GM12878 (cell line): ENCODE results near the gene PLCG2. TPM values are rescaled to one million over a fixed set of nuclear protein-coding genes. Genes with fewer than 3 reads are reported as not detected.

ENCODE experiments used
- ATAC-seq: fragments of 200-7000 bp; cut with Tn5 transposase; 3 replicates; pipeline ENCODE4 v1.9.1; 2020; ENCODE audit warnings: mild to moderate bottlenecking, moderate library complexity
- BruUV-seq: library from RNA; stranded (reverse); fragments of 400-500 nt; replicated peaks from 2 replicates; lab custom pipeline; 2021; lab: Mats Ljungman, UMichigan
- CTCF ChIA-PET: fragments of 300-600 bp; sonication (Branson Sonifier 250); formaldehyde crosslinking; extraction: SDS; loops from one replicate; lab custom pipeline; 2021; ENCODE audit warnings: inconsistent platforms; lab: Yijun Ruan, JAX
- POLR2A ChIA-PET: fragments of 350-600 bp; formaldehyde crosslinking; extraction: SDS; loops from one replicate; lab custom pipeline; 2021; ENCODE audit warnings: inconsistent platforms; lab: Charles Lee
- RAD21 ChIA-PET: fragments of 300-600 bp; sonication (Branson Sonifier 250); formaldehyde crosslinking; loops from one replicate; lab custom pipeline; 2023; ENCODE audit warnings: antibody characterized with exemption; ENCODE audit not compliant: unreplicated experiment; lab: Charles Lee
- SMC1A ChIA-PET: fragments of 300-600 bp; sonication (Branson Sonifier 250); formaldehyde crosslinking; loops from one replicate; lab custom pipeline; 2023; ENCODE audit not compliant: unreplicated experiment, uncharacterized antibody; lab: Charles Lee
- DNase-seq: peaks from one replicate; pipeline ENCODE4 v3.0.0-alpha.2; 2011; ENCODE audit warnings: low read depth, low spot score
- FAIRE-seq: peaks from 3 replicates; lab custom pipeline; 2011; peaks lifted over from hg19 to GRCh38; lab: Jason Lieb, UNC
- H2AFZ ChIP-seq: 2 replicates; pipeline ENCODE4 v1.6.0; 2011; ENCODE audit warnings: low read depth, low read length, control low read depth; ENCODE audit not compliant: control insufficient read depth
- H3K27ac ChIP-seq: 2 replicates; pipeline ENCODE4 v1.5.1; 2011; ENCODE audit warnings: control low read depth; ENCODE audit not compliant: control insufficient read depth, insufficient read depth
- H3K27me3 ChIP-seq, 2 experiments: replicated peaks in 1 of 2; 2 replicates each; pipeline versions ENCODE4 v1.6.0 to v1.6.1; 2011; ENCODE audit warnings: low read length in 1 of 2; ENCODE audit not compliant: control insufficient read depth in 2 of 2, insufficient read depth in 2 of 2
- H3K36me3 ChIP-seq, 2 experiments: 2 replicates each; pipeline ENCODE4 v1.5.1; 2011; ENCODE audit warnings: low read length in 1 of 2; ENCODE audit not compliant: control insufficient read depth in 2 of 2, insufficient read depth in 2 of 2
- H3K4me1 ChIP-seq: 2 replicates; pipeline ENCODE4 v1.6.1; 2011; ENCODE audit warnings: mild to moderate bottlenecking, low read length, moderate library complexity, mixed read lengths; ENCODE audit not compliant: control insufficient read depth, insufficient read depth
- H3K4me2 ChIP-seq: 2 replicates; pipeline ENCODE4 v1.6.0; 2011; ENCODE audit warnings: control low read depth; ENCODE audit not compliant: control insufficient read depth, insufficient read depth
- H3K4me3 ChIP-seq: fragments of 200-600 bp; sonication (generic); 2 replicates; pipeline ENCODE4 v1.5.1; 2016
- H3K79me2 ChIP-seq: 2 replicates; pipeline ENCODE4 v1.6.0; 2011; ENCODE audit warnings: low read length; ENCODE audit not compliant: control insufficient read depth, insufficient read depth
- H3K9ac ChIP-seq: 2 replicates; pipeline ENCODE4 v1.8.0; 2011; ENCODE audit warnings: low read length, control low read depth, mixed read lengths; ENCODE audit not compliant: control insufficient read depth, insufficient read depth
- H3K9me3 ChIP-seq: replicated peaks from 3 replicates; pipeline ENCODE4 v1.5.1; 2011; ENCODE audit warnings: mild to moderate bottlenecking, low read length; ENCODE audit not compliant: control insufficient read depth, insufficient read depth
- H4K20me1 ChIP-seq: 2 replicates; pipeline ENCODE4 v1.6.0; 2011; ENCODE audit not compliant: control insufficient read depth, insufficient read depth
- BCL3 ChIP-seq: IDR thresholded peaks from 2 replicates; pipeline ENCODE4 v1.6.1; 2011; ENCODE audit warnings: borderline replicate concordance, low read depth, mild to moderate bottlenecking, moderate library complexity, low read length; ENCODE audit not compliant: insufficient read depth, poor library complexity, severe bottlenecking
- EED ChIP-seq: sonication (generic); IDR thresholded peaks from 2 replicates; pipeline ENCODE4 v1.6.1; 2016; ENCODE audit warnings: antibody characterized with exemption, low read depth
- IKZF1 ChIP-seq: fragments of 450-650 bp; conservative IDR thresholded peaks from 2 replicates; pipeline ENCODE4 v1.6.1; 2017; ENCODE audit warnings: antibody characterized with exemption, mild to moderate bottlenecking
- IRF3 ChIP-seq: fragments of 450-650 bp; IDR thresholded peaks from 2 replicates; pipeline ENCODE4 v1.6.1; 2014; ENCODE audit warnings: mild to moderate bottlenecking
- NBN ChIP-seq: fragments of 450-650 bp; IDR thresholded peaks from 2 replicates; pipeline ENCODE4 v1.6.1; 2016
- POLR2A ChIP-seq: IDR thresholded peaks from 2 replicates; pipeline ENCODE4 v1.6.1; 2011; ENCODE audit warnings: low read depth, mild to moderate bottlenecking, low read length
- POLR2AphosphoS5 ChIP-seq: IDR thresholded peaks from 2 replicates; pipeline ENCODE4 v1.6.1; 2011; ENCODE audit warnings: mild to moderate bottlenecking, low read length, inconsistent platforms
- SP1 ChIP-seq: IDR thresholded peaks from one replicate; pipeline ENCODE4 v1.6.1; 2011; ENCODE audit warnings: low read depth, low read length
- SPI1 ChIP-seq: IDR thresholded peaks from 2 replicates; pipeline ENCODE4 v1.6.1; 2011; ENCODE audit warnings: low read depth, mild to moderate bottlenecking, low read length, moderate library complexity, borderline replicate concordance; ENCODE audit not compliant: insufficient read depth
- TARDBP ChIP-seq: IDR thresholded peaks from 2 replicates; pipeline ENCODE4 v1.6.1; 2016; ENCODE audit warnings: borderline replicate concordance
- TBL1XR1 ChIP-seq: IDR thresholded peaks from 2 replicates; pipeline ENCODE4 v1.6.1; 2012; ENCODE audit warnings: low read depth, low read length, improper control_type of control experiment
- TCF12 ChIP-seq: IDR thresholded peaks from 2 replicates; pipeline ENCODE4 v1.6.1; 2011; ENCODE audit warnings: low read depth, mild to moderate bottlenecking, low read length
- TCF3 ChIP-seq: IDR thresholded peaks from 2 replicates; pipeline ENCODE4 v1.6.1; 2012; ENCODE audit warnings: low read depth, mild to moderate bottlenecking, low read length, borderline replicate concordance; ENCODE audit not compliant: insufficient read depth
- USF2 ChIP-seq: IDR thresholded peaks from 2 replicates; pipeline ENCODE4 v1.6.1; 2011; ENCODE audit warnings: low read depth, low read length, improper control_type of control experiment, borderline replicate concordance
- ZBTB11 ChIP-seq: fragments of 450-650 bp; formaldehyde crosslinking; IDR thresholded peaks from 2 replicates; pipeline ENCODE4 v1.5.0; 2022; ENCODE audit warnings: mild to moderate bottlenecking, missing genetic modification characterization
- ZNF274 ChIP-seq: IDR thresholded peaks from one replicate; pipeline ENCODE4 v1.8.0; 2011; ENCODE audit not compliant: insufficient read length, insufficient read depth
- WGBS: methylation state at CpG from one replicate; pipeline ENCODE4 v1.1.6; 2016; ENCODE audit warnings: low lambda C conversion rate; ENCODE audit not compliant: insufficient replicate concordance, insufficient coverage; ENCODE audit errors: missing lambda C conversion rate; 5-methylcytosine and 5-hydroxymethylcytosine counted together
- in situ Hi-C: fragments of 300-500 bp; cut with MboI; formaldehyde crosslinking; loops from 9 replicates; pipeline ENCODE4 v1.14.3; 2018; ENCODE audit warnings: mixed read lengths
- intact Hi-C: fragments of 100-400 bp; cut with micrococcal nuclease; formaldehyde crosslinking; loops from one replicate; pipeline ENCODE4 v1.14.2; 2022; ENCODE audit not compliant: unreplicated experiment
- polyA plus RNA-seq, 11 experiments: library from polyadenylated mRNA; depleted of rRNA in 4 of 11; unstranded in 6 of 11; stranded (reverse) in 5 of 11; fragments of >200 nt; fragmentation: Nextera tagmentation in 4 of 11; fragmentation: Illumina TruSeq in 1 of 11; extraction: Ambion mirVana in 4 of 11; extraction: Trizol in 1 of 11; gene quantifications; 1 replicate in 1 of 11; 2 replicates in 10 of 11; pipeline versions ENCODE4 v1.2.1 to v1.2.3, GENCODE V29; 2011 to 2016; ENCODE audit warnings: inconsistent platforms in 2 of 11, missing spikeins in 2 of 11, low read depth in 1 of 11
- total RNA-seq, 4 experiments: library from RNA; depleted of rRNA in 3 of 4; stranded (reverse); fragments of >200 nt in 3 of 4; fragmentation: Illumina TruSeq in 1 of 4; extraction: Trizol in 1 of 4; gene quantifications; 2 replicates each; pipeline versions ENCODE4 v1.2.1 to v1.2.3, GENCODE V29; 2013 to 2021

Gene PLCG2
- total and polyA plus RNA-seq, 10 of the 15 experiments (the other 5 are each of a cell fraction or from before 2014, with no cell fraction given), result 47.6 to 256 (median 149) TPM

- DNase-seq (peak; percentile 82), FAIRE-seq (no peak), ATAC-seq (0 out of 3 replicates have a peak, but pooled peaks have one; percentile 1)
- Histone ChIP-seq H3K36me3 (peaks cover 4% of the 10 kb centered on the region in 2 experiments; a peak in 2 of 4 replicates), H3K79me2 (peaks cover 91% of the 10 kb centered on the region), H3K27me3 (no peaks in the 10 kb centered on the region), H3K27ac (peak overlapping the region; percentile 98), H3K4me2 (peak overlapping the region; percentile 79), H3K4me3 (peak overlapping the region; percentile 53), H3K4me1 (peaks cover 78% of the 10 kb centered on the region), H2AFZ (no peak overlapping the region), H4K20me1 (no peaks in the 10 kb centered on the region), H3K9ac (peak overlapping the region; percentile 84), H3K9me3 (peaks cover 2% of the 10 kb centered on the region; the same call in 1 of the 3 replicates)
- no TSS peak for BruUV-seq
- intact Hi-C loops (loop anchor here (5.0 to 10.0 kb wide), 2 partner anchors 57 to 331 kb away; no protein-coding TSS in a partner anchor), in situ Hi-C loops (no loop called here)
- CTCF ChIA-PET, result interaction anchor here (0.7 to 1.6 kb wide), 3 partner anchors 17 to 78 kb away, joined by 3 to 5 read pairs (median 3); no protein-coding TSS in a partner anchor
- POLR2A ChIA-PET, result interaction anchor here (1.0 kb wide), 1 partner anchor 15 kb away, joined by 5 read pairs; no protein-coding TSS in a partner anchor
- RAD21 ChIA-PET, result interaction anchor here (1.3 to 5.8 kb wide), 6 partner anchors 10 to 58 kb away, joined by 4 to 67 read pairs (median 28); partner anchors contain the start of gene PLCG2
- 26% methylated on average over 5 of the region's 5 CpGs for WGBS
- SMC1A ChIA-PET, result interaction anchor here (2.3 to 8.4 kb wide), 6 partner anchors 8 to 58 kb away, joined by 7 to 135 read pairs (median 75); no protein-coding TSS in a partner anchor
- TF ChIP-seq SPI1 (0 out of 2 replicates have a peak, but pooled peaks have one; percentile 9), TBL1XR1 (no peak), POLR2AphosphoS5 (peak; percentile 41; the same call in 1 of the 2 replicates), USF2 (no peak), TCF3 (0 out of 2 replicates have a peak, but pooled peaks have one; percentile 14), IRF3 (no peak), POLR2A (no peak), ZNF274 (no peak), TARDBP (peak; percentile 26; the same call in 1 of the 2 replicates), EED (peak; percentile 89), IKZF1 (peak; percentile 66; the same call in 1 of the 2 replicates), SP1 (peak; percentile 20), TCF12 (peak; percentile 84), BCL3 (peak; percentile 92), NBN (no peak; the same call in 1 of the 2 replicates), ZBTB11 (CRISPR knock-in tag) (no peak)
Measured at GRCh38 chr16:81815429-81815766, 36.3 kb downstream of the PLCG2 start.
